Body of pancreas (tissue), 4 donors: ENCODE results near the gene PYROXD2. TPM values are rescaled to one million over a fixed set of nuclear protein-coding genes. Genes with fewer than 3 reads are reported as not detected.

Experiments used
- ATAC-seq: fragments of 150-250 bp; one replicate; pipeline ENCODE4 v1.9.1; 2016
- DNase-seq, 4 donors: peaks; one replicate each; pipeline ENCODE4 v3.0.0-alpha.2; 2019
- H3K27ac ChIP-seq, 4 donors: fragments of 200-600 bp; sonication (generic); 1 replicate in 3 of 4; 2 replicates in 1 of 4; pipeline versions ENCODE4 v1.5.1 to v1.6.1; 2016 to 2019; ENCODE audit warnings: mild to moderate bottlenecking in 1 of 4, mixed read lengths in 1 of 4, moderate library complexity in 1 of 4
- H3K27me3 ChIP-seq, 2 donors: fragments of 200-600 bp; sonication (generic); one replicate each; pipeline ENCODE4 v1.6.0; 2016; ENCODE audit warnings: mild to moderate bottlenecking in 1 of 2
- H3K36me3 ChIP-seq, 2 donors: fragments of 200-600 bp; sonication (generic); replicated peaks in 1 of 2; 2 replicates each; pipeline ENCODE4 v1.5.1; 2016; ENCODE audit warnings: low read depth in 2 of 2; ENCODE audit not compliant: insufficient read depth in 1 of 2
- H3K4me1 ChIP-seq: fragments of 200-600 bp; sonication (generic); one replicate; pipeline ENCODE4 v1.6.0; 2016
- H3K4me3 ChIP-seq, 2 donors: fragments of 200-600 bp; sonication (generic); 1 replicate in 1 of 2; 2 replicates in 1 of 2; pipeline ENCODE4 v1.5.1; 2016 to 2019
- H3K9me3 ChIP-seq, 3 donors: fragments of 200-600 bp; sonication (generic); 1 replicate in 2 of 3; 2 replicates in 1 of 3; pipeline ENCODE4 v1.5.1; 2016
- CTCF ChIP-seq, 7 experiments: fragments of 450-650 bp in 4 of 7; fragments of 200-600 bp in 3 of 7; sonication (generic) in 3 of 7; IDR thresholded peaks; one replicate each; pipeline ENCODE4 v1.5.1; 2016 to 2019; ENCODE audit warnings: antibody characterized with exemption in 7 of 7
- POLR2A ChIP-seq, 3 donors: fragments of 450-650 bp; IDR thresholded peaks; one replicate each; pipeline ENCODE4 v1.6.1; 2016; ENCODE audit warnings: antibody characterized with exemption in 3 of 3, mild to moderate bottlenecking in 2 of 3
- WGBS, 2 donors: methylation state at CpG; one replicate each; pipeline ENCODE4 v1.1.5; 2017; 5-methylcytosine and 5-hydroxymethylcytosine counted together
- intact Hi-C: fragments of 100-400 bp; cut with DNase I; formaldehyde crosslinking; loops from one replicate; pipeline ENCODE4 v1.15.1; 2023
- total RNA-seq, 2 donors: library from RNA; depleted of rRNA; stranded (reverse); fragments of >200 nt; gene quantifications; one replicate each; pipeline ENCODE4 v1.1.0, GENCODE V29; 2016

Gene PYROXD2
- total RNA-seq, 2 donors from 2014 or later, result 4.9 to 8.6 TPM

- Histone ChIP-seq H3K27me3 (no peaks in the 10 kb centered on the region), H3K27ac (no peak overlapping the region), H3K4me1 (no peaks in the 10 kb centered on the region), H3K9me3 (no peaks in the 10 kb centered on the region), H3K36me3 (no peaks in the 10 kb centered on the region), H3K4me3 (no peak overlapping the region)
- intact Hi-C loops, result no loop called here
- no peak for TF ChIP-seq POLR2A (IDR thresholded peaks at IDR 0.05)
- TF ChIP-seq CTCF (IDR thresholded peaks at IDR 0.05), result no peak
- 62 to 74% methylated on average over 5 of the region's 5 CpGs for WGBS, 2 donors
- ATAC-seq (no peak), DNase-seq (peak in 1 of 4 donors; percentile 24)
Measured at GRCh38 chr10:98357194-98357822, 57.7 kb downstream of the PYROXD2 start.

- Histone ChIP-seq H3K4me3 (no peak overlapping the region), H3K27me3 (no peaks in the 10 kb centered on the region), H3K36me3 (no peaks in the 10 kb centered on the region), H3K4me1 (no peaks in the 10 kb centered on the region), H3K27ac (no peak overlapping the region), H3K9me3 (no peaks in the 10 kb centered on the region)
- 64 to 76% methylated on average over 3 of the region's 3 CpGs for WGBS, 2 donors
- intact Hi-C loops, result no loop called here
- TF ChIP-seq POLR2A (IDR thresholded peaks at IDR 0.05) (no peak), CTCF (IDR thresholded peaks at IDR 0.05) (no peak)
- no peak for DNase-seq
- no peak for ATAC-seq
Measured at GRCh38 chr10:98354491-98354890, 60.5 kb downstream of the PYROXD2 start.

- H3K27me3 ChIP-seq, result no peaks in the 10 kb centered on the region
- H3K9me3 ChIP-seq, result no peaks in the 10 kb centered on the region
- ATAC-seq (no peak), DNase-seq (no peak)
- intact Hi-C loops, result no loop called here
- H3K36me3 ChIP-seq, result no peaks in the 10 kb centered on the region
- H3K4me1 ChIP-seq, result no peaks in the 10 kb centered on the region
- no peak overlapping the region for H3K27ac ChIP-seq
- no peak overlapping the region for H3K4me3 ChIP-seq
- WGBS, 2 donors, result 22 to 29% methylated on average over 7 of the region's 7 CpGs
- TF ChIP-seq POLR2A (IDR thresholded peaks at IDR 0.05) (no peak), CTCF (IDR thresholded peaks at IDR 0.05) (no peak)
Measured at GRCh38 chr10:98353170-98353569, 61.8 kb downstream of the PYROXD2 start.

- Histone ChIP-seq H3K27ac (no peak overlapping the region), H3K27me3 (no peaks in the 10 kb centered on the region), H3K9me3 (no peaks in the 10 kb centered on the region), H3K36me3 (no peaks in the 10 kb centered on the region), H3K4me3 (no peak overlapping the region), H3K4me1 (no peaks in the 10 kb centered on the region)
- WGBS, 2 donors, result 66 to 73% methylated on average over 10 of the region's 11 CpGs
- intact Hi-C loops, result no loop called here
- no peak for ATAC-seq
- TF ChIP-seq POLR2A (IDR thresholded peaks at IDR 0.05) (no peak), CTCF (IDR thresholded peaks at IDR 0.05) (no peak)
- DNase-seq, result no peak
Measured at GRCh38 chr10:98351831-98352402, 63.1 kb downstream of the PYROXD2 start.

GRCh38 chr10:98349508-98349922 is 65.5 kb downstream of the PYROXD2 start:
- Histone ChIP-seq H3K27ac (no peak overlapping the region), H3K27me3 (no peaks in the 10 kb centered on the region), H3K4me1 (no peaks in the 10 kb centered on the region), H3K4me3 (no peak overlapping the region), H3K36me3 (no peaks in the 10 kb centered on the region), H3K9me3 (no peaks in the 10 kb centered on the region)
- intact Hi-C loops, result no loop called here
- ATAC-seq (peak; percentile 63), DNase-seq (peak in 3 of 4 donors; percentile 19 to 61 (median 42))
- TF ChIP-seq POLR2A (IDR thresholded peaks at IDR 0.05), result no peak
- TF ChIP-seq CTCF (IDR thresholded peaks at IDR 0.05), result no peak
- WGBS, 2 donors, result 46 to 53% methylated on average over 8 to 9 of the region's 9 CpGs
